ENCODE measurements around the gene DVL2.

DVL2 gene

DNA sequence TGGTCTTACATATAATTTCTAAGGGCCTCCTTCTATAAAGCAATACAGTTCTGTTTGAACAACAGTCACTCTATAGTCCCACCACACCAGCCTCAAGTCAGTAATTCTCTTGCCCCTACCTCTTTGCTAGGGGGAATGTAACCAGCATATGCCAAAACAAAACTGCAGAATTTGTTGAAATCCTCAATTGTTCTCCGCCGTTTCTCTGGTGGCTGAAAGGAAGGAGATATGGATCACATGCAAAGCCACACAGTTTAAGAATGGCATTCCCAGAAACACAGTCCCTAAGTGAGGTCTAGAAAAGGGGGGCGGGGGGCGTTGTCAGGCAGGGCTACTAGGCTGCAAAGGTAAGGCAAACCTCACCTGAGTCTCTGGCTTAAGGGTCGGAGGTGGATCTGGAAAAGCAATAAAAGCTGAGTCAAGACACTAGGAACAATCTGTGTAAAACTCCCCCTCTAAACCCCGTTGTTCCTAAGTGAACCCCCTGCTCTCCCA is 3.0 kb upstream of the DVL2 start:
- Mint-ChIP-seq H3K36me3 (ENCODE audit: low read depth) (peaks cover 48% of the 10 kb centered on the region), H3K9me3 (no peaks in the 10 kb centered on the region), H3K27me3 (ENCODE audit: low read depth) (no peaks in the 10 kb centered on the region), H3K4me3 (peak overlapping the region; percentile 92), H3K27ac (peak overlapping the region; percentile 96), H3K4me1 (ENCODE audit: low read depth) (peaks cover 66% of the 10 kb centered on the region)

DNA sequence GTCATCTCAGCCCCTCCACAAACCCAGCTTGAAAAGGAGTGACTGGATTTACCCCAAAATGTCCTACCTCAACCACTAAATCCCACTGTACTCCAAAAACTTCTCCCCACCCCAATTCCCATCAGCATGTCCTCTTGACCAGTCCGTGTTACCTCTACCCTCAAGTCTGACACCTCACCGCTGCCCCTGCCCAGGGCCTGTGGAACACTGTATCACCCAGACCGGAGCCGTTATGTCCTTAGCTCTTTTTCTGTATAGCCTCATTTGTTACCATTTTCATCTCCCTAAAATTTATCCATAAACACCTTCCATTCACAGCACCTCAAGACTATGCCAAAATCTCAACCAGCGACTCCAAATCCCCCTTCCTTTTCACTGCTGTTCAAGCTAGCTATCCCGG is 2.5 kb upstream of the DVL2 start:
- H3K4me1 Mint-ChIP-seq (ENCODE audit: low read depth) = peaks cover 67% of the 10 kb centered on the region
- H3K27me3 Mint-ChIP-seq (ENCODE audit: low read depth) = no peaks in the 10 kb centered on the region
- H3K36me3 Mint-ChIP-seq (ENCODE audit: low read depth) = peaks cover 44% of the 10 kb centered on the region
- peak overlapping the region; percentile 92 for H3K4me3 Mint-ChIP-seq
- H3K27ac Mint-ChIP-seq = peak overlapping the region; percentile 96
- H3K9me3 Mint-ChIP-seq = no peaks in the 10 kb centered on the region

GRCh38 chr17:7235693-7236665 is 1.7 kb upstream of the DVL2 start:
- H3K9me3 Mint-ChIP-seq = no peaks in the 10 kb centered on the region
- no peaks in the 10 kb centered on the region for H3K27me3 Mint-ChIP-seq (ENCODE audit: low read depth)
- peaks cover 60% of the 10 kb centered on the region for H3K4me1 Mint-ChIP-seq (ENCODE audit: low read depth)
- H3K27ac Mint-ChIP-seq = peak overlapping the region; percentile 67
- H3K4me3 Mint-ChIP-seq = peak overlapping the region; percentile 61
- peaks cover 36% of the 10 kb centered on the region for H3K36me3 Mint-ChIP-seq (ENCODE audit: low read depth)

DNA sequence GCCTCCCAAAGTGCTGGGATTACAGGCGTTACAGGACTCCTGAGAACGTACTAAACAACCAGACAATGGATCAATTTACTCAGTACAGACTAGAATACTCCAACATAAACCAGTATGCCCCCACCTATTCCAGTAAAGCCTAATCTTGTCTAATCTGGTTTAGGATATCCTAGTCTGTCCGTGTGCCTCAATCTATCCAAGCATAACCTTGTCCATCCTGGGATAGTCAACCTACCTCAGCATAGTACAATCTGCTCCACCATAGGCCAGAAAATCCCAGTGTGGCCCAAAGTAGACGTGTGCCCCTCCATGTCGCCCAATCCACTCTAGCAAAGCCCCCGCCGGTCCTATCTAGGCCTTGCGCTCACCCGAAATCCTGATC is 625 bp downstream of the DVL2 start:
- H3K36me3 Mint-ChIP-seq (ENCODE audit: low read depth) = peaks cover 36% of the 10 kb centered on the region
- H3K9me3 Mint-ChIP-seq = no peaks in the 10 kb centered on the region
- H3K4me3 Mint-ChIP-seq = peak overlapping the region; percentile 93
- no peaks in the 10 kb centered on the region for H3K27me3 Mint-ChIP-seq (ENCODE audit: low read depth)
- peaks cover 47% of the 10 kb centered on the region for H3K4me1 Mint-ChIP-seq (ENCODE audit: low read depth)
- peak overlapping the region; percentile 92 for H3K27ac Mint-ChIP-seq

DNA sequence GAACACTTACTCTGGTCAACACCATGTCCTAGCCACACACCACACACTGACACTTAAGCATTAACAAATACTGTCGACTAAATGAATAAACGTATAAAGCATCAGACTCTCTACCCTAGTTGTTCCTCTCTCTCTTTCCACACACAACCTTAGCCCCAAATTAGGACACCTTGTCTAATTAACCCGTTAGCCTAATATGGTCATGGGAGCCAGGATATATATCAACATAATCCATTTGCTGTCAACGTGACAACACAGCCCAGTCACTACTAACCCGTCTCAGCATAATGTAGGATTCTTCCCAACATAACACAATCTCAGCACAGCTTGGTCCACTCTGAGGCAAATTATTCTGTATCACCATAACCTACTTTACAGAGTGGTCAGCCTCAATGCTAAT is 2.2 kb downstream of the DVL2 start:
- H3K4me1 Mint-ChIP-seq (ENCODE audit: low read depth) = peaks cover 46% of the 10 kb centered on the region

GRCh38 chr17:7229504-7229903 is 4.8 kb downstream of the DVL2 start:
- peaks cover 27% of the 10 kb centered on the region for H3K4me1 Mint-ChIP-seq (ENCODE audit: low read depth)

More for the DNA sequence above, 2.2 kb downstream of the DVL2 start:
- Mint-ChIP-seq H3K27me3 (ENCODE audit: low read depth) (no peaks in the 10 kb centered on the region), H3K27ac (no peak overlapping the region), H3K36me3 (ENCODE audit: low read depth) (peaks cover 36% of the 10 kb centered on the region), H3K4me3 (peak overlapping the region; percentile 4), H3K9me3 (no peaks in the 10 kb centered on the region)

GRCh38 chr17:7228920-7229319 is 5.4 kb downstream of the DVL2 start:
- peaks cover 25% of the 10 kb centered on the region for H3K4me1 Mint-ChIP-seq (ENCODE audit: low read depth)

More at GRCh38 chr17:7229504-7229903, 4.8 kb downstream of the DVL2 start:
- no peaks in the 10 kb centered on the region for H3K9me3 Mint-ChIP-seq
- no peak overlapping the region for H3K4me3 Mint-ChIP-seq
- H3K27ac Mint-ChIP-seq = no peak overlapping the region
- H3K36me3 Mint-ChIP-seq (ENCODE audit: low read depth) = peaks cover 19% of the 10 kb centered on the region
- no peaks in the 10 kb centered on the region for H3K27me3 Mint-ChIP-seq (ENCODE audit: low read depth)

DNA sequence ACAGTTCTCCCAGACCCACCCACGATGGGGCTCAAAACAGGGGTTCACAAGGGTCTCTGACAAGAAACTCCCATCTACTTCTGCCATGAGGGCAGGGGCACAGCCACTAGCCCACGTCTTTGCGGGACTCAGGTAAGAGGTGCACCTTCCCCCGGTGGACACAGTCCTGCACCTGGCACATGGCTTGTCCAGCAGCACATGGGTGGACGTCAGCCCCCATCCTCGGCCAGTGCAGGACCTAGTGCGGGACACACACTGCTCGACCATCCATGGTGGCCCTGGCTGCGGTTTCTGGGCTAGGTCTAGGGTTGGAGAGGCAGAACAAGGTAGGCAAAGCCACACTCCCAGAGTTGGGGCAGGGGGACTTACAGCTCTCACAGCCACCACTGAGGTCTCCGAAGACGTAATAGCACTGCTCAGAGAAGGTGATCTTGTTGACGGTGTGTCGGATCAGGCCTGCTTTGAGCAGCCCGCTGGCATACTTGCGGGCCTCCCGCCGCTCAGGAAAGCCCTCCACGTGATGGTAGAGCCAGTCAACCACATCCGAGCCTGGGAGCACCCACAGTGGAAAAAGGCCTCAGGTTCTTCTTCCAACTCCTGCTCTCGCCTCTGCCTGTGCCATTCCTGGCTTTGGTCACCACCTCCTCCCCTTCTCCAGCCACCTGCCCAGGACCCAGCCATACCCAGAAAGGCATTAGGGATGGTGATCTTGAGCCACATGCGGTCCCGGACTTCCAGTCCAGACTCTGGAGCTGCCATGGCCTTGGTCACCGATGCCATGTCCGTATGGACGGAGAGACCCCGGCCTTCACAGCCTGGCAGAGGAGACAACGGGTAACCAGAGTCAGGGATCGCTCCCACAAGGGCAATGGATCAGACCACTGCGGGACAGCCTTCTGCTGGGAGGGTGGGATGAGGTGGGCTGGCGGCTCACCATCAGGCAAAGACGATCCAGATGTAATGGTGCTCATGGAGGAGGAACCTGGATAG is 7.3 kb downstream of the DVL2 start:
- Mint-ChIP-seq H3K9me3 (no peaks in the 10 kb centered on the region), H3K4me1 (ENCODE audit: low read depth) (peaks cover 12% of the 10 kb centered on the region), H3K27ac (no peak overlapping the region), H3K4me3 (no peak overlapping the region), H3K36me3 (ENCODE audit: low read depth) (peaks cover 24% of the 10 kb centered on the region), H3K27me3 (ENCODE audit: low read depth) (no peaks in the 10 kb centered on the region)

More at GRCh38 chr17:7228920-7229319, 5.4 kb downstream of the DVL2 start:
- H3K27ac Mint-ChIP-seq = no peak overlapping the region
- no peak overlapping the region for H3K4me3 Mint-ChIP-seq
- no peaks in the 10 kb centered on the region for H3K27me3 Mint-ChIP-seq (ENCODE audit: low read depth)
- peaks cover 19% of the 10 kb centered on the region for H3K36me3 Mint-ChIP-seq (ENCODE audit: low read depth)
- H3K9me3 Mint-ChIP-seq = no peaks in the 10 kb centered on the region

GRCh38 chr17:7225711-7226331 is 8.5 kb downstream of the DVL2 start:
- Mint-ChIP-seq H3K27me3 (ENCODE audit: low read depth) (no peaks in the 10 kb centered on the region), H3K9me3 (no peaks in the 10 kb centered on the region), H3K27ac (no peak overlapping the region), H3K4me3 (no peak overlapping the region), H3K36me3 (ENCODE audit: low read depth) (peaks cover 25% of the 10 kb centered on the region), H3K4me1 (ENCODE audit: low read depth) (peaks cover 13% of the 10 kb centered on the region)

- peaks cover 26% of the 10 kb centered on the region for H3K36me3 Mint-ChIP-seq (ENCODE audit: low read depth)
These were observed 9.6 kb downstream of the DVL2 start for GRCh38 chr17:7224661-7225111.

DNA sequence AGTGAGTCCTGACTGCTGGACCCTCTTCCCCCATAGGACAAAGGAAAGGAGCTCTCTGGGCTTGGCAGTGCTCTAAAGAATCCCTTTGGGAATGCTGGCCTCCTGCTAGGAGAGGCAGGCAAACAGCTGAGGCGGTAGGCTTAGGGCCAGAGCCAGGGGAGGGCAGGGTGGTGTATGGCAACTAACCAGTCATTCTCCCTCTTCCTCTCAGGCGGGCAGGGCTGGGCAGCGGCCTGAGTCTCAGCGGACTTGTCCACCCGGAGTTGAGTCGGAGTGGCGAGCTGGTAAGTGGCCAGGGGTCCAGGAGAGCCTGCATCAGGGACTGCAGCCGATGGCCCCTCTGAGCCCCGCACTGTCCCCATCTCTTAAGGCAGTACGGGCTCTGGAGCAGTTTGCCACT is 10.2 kb downstream of the DVL2 start:
- peaks cover 23% of the 10 kb centered on the region for H3K36me3 Mint-ChIP-seq (ENCODE audit: low read depth)
- H3K4me1 Mint-ChIP-seq (ENCODE audit: low read depth) = peaks cover 24% of the 10 kb centered on the region
- H3K9me3 Mint-ChIP-seq = no peaks in the 10 kb centered on the region
- no peak overlapping the region for H3K4me3 Mint-ChIP-seq
- no peak overlapping the region for H3K27ac Mint-ChIP-seq
- H3K27me3 Mint-ChIP-seq (ENCODE audit: low read depth) = no peaks in the 10 kb centered on the region

More at GRCh38 chr17:7224661-7225111, 9.6 kb downstream of the DVL2 start:
- Mint-ChIP-seq H3K27ac (no peak overlapping the region), H3K27me3 (ENCODE audit: low read depth) (no peaks in the 10 kb centered on the region), H3K9me3 (no peaks in the 10 kb centered on the region), H3K4me3 (no peak overlapping the region), H3K4me1 (ENCODE audit: low read depth) (peaks cover 20% of the 10 kb centered on the region)

DNA sequence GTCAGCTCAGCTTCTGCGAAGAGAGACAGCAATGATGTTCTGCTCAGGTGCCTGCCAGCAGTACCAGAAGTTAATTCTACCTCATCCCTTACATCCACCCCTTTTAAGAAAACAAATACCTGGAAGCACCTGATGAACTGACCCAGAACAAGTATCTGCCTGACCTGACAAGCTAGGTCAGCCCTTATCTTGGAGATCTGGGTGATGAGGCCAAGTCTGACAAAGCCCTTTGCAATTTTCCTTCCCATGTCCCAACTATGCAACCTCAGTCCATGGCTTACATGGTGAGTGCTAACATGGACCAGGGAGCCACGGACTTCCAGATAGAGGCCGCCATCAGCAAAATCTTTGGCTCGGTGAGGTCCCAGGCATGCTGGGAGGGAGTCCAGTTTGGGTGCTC is 10.9 kb downstream of the DVL2 start:
- H3K27me3 Mint-ChIP-seq (ENCODE audit: low read depth) = no peaks in the 10 kb centered on the region
- no peak overlapping the region for H3K4me3 Mint-ChIP-seq
- peaks cover 20% of the 10 kb centered on the region for H3K36me3 Mint-ChIP-seq (ENCODE audit: low read depth)
- no peak overlapping the region for H3K27ac Mint-ChIP-seq
- peaks cover 29% of the 10 kb centered on the region for H3K4me1 Mint-ChIP-seq (ENCODE audit: low read depth)
- no peaks in the 10 kb centered on the region for H3K9me3 Mint-ChIP-seq

GRCh38 chr17:7222972-7223292 is 11.4 kb downstream of the DVL2 start:
- H3K36me3 Mint-ChIP-seq (ENCODE audit: low read depth) = peaks cover 16% of the 10 kb centered on the region
- no peaks in the 10 kb centered on the region for H3K27me3 Mint-ChIP-seq (ENCODE audit: low read depth)
- H3K4me3 Mint-ChIP-seq = no peak overlapping the region
- peaks cover 29% of the 10 kb centered on the region for H3K4me1 Mint-ChIP-seq (ENCODE audit: low read depth)
- no peak overlapping the region for H3K27ac Mint-ChIP-seq
- H3K9me3 Mint-ChIP-seq = no peaks in the 10 kb centered on the region

Measured in T-helper 1 cell treated with Interleukin-12 subunit alpha and Interleukin-12 subunit beta and Interleukin-4 antibody, amounts not matched to agents 30 μg/mL and 1 μg/mL, for 36 hours (primary cell).